Gastroesophageal sphincter (tissue), 4 donors: Measurements from ENCODE around the gene MANEAL. TPM values are rescaled to one million over a fixed set of nuclear protein-coding genes. Genes with fewer than 3 reads are reported as not detected.
A peak's percentile ranks its signal among the peaks of the same experiment; 100 is the strongest.

Experiments used
- ATAC-seq: fragments of 150-250 bp; one replicate; pipeline ENCODE4 v1.9.1; 2016; ENCODE audit warnings: mild to moderate bottlenecking, moderate library complexity
- H3K27ac ChIP-seq, 4 donors: fragments of 200-600 bp; sonication (generic) in 3 of 4; 1 replicate in 3 of 4; 2 replicates in 1 of 4; pipeline ENCODE4 v1.5.1; 2016 to 2019
- H3K27me3 ChIP-seq: fragments of 200-600 bp; sonication (generic); one replicate; pipeline ENCODE4 v1.5.1; 2019
- H3K36me3 ChIP-seq, 2 donors: fragments of 200-600 bp; sonication (generic); one replicate each; pipeline ENCODE4 v1.5.1; 2019; ENCODE audit warnings: control low read depth in 1 of 2
- H3K4me1 ChIP-seq, 3 donors: fragments of 200-600 bp; sonication (generic); 1 replicate in 2 of 3; 2 replicates in 1 of 3; pipeline ENCODE4 v1.5.1; 2016 to 2019; ENCODE audit warnings: control low read depth in 2 of 3
- H3K4me3 ChIP-seq, 2 donors: fragments of 200-600 bp; sonication (generic); one replicate each; pipeline ENCODE4 v1.5.1; 2019; ENCODE audit warnings: mild to moderate bottlenecking in 1 of 2, moderate library complexity in 1 of 2
- H3K9me3 ChIP-seq, 3 donors: fragments of 200-600 bp; sonication (generic); one replicate each; pipeline ENCODE4 v1.5.1; 2017 to 2019; ENCODE audit warnings: control low read depth in 2 of 3
- EP300 ChIP-seq: sonication (generic); formaldehyde crosslinking; IDR thresholded peaks from one replicate; pipeline ENCODE4 v1.6.1; 2017; ENCODE audit warnings: antibody characterized with exemption, mild to moderate bottlenecking
- POLR2A ChIP-seq, 2 donors: fragments of 450-650 bp; IDR thresholded peaks; one replicate each; pipeline ENCODE4 v1.6.1; 2017; ENCODE audit warnings: antibody characterized with exemption in 2 of 2, mild to moderate bottlenecking in 2 of 2, moderate library complexity in 1 of 2
- POLR2AphosphoS5 ChIP-seq: sonication (generic); formaldehyde crosslinking; IDR thresholded peaks from one replicate; pipeline ENCODE4 v1.6.1; 2017; ENCODE audit warnings: antibody characterized with exemption
- WGBS, 2 donors: methylation state at CpG; one replicate each; pipeline ENCODE4 v1.1.5; 2018; ENCODE audit warnings: low coverage in 1 of 2; 5-methylcytosine and 5-hydroxymethylcytosine counted together
- total RNA-seq, 4 donors: library from RNA; depleted of rRNA; stranded (reverse); fragments of >200 nt; gene quantifications; one replicate each; pipeline ENCODE4 v1.1.0, GENCODE V29; 2016
- TF ChIP-seq, protein P1 (sequence below), 4 experiments: fragments of 200-600 bp in 2 of 4; fragments of 450-650 bp in 2 of 4; sonication (generic) in 1 of 4; IDR thresholded peaks; one replicate each; pipeline ENCODE4 v1.5.1; 2017 to 2019; ENCODE audit warnings: antibody characterized with exemption in 4 of 4, mild to moderate bottlenecking in 2 of 4, moderate library complexity in 2 of 4

Gene MANEAL
- total RNA-seq, 4 donors from 2014 or later = 1.5 to 2.8 (median 2.7) TPM

DNA sequence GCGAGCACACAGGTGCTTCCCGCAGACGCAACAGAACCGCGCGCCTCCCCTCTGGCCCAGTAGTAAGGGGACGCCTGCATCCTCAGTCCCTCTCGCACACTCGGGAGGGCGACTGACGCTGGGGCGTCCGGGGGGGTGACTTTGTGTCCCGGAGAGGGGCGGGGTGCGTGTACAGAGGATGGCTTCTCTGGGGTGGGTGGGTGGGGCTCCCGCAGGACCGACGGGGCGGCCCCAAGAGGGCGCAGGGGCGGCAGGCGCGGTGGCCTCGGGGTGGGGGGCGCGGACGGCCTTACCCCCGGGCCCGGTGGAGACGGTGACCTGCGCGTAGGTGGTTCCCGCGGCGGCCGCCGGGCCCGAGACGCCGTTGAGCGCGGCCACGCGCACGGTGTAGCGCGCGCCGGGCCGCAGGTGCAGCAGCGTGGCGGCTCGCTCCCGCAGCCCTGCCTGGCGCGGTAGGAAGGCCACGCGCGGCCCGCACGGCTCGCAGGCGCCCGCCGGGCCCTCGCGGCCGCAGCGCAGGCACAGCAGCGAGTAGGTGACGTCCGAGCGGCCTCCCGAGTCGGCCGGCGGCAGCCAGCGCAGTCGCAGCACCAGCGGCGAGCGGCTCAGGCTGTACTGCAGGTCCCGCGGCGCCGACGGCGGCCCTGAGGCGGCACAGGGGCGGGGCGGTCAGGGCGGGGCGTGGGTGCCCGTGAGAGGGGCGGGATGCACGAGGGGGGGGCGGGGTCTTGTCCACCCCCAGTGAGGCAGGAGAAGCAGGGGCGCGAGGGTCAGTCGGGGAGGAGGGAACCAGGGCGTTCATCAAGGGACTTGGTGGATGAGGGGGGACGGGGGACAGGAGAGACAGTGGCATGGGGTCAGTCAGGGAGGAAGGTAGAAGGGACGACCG, 40.8 kb upstream of the MANEAL start:
- H3K4me3 ChIP-seq = peak overlapping the region in 1 of 2 donors; percentile 46
- WGBS, 2 donors = 4 to 9% methylated on average over 5 to 7 of the region's 105 CpGs
- no peaks in the 10 kb centered on the region for H3K36me3 ChIP-seq
- peak; percentile 22 for ATAC-seq
- H3K27me3 ChIP-seq = peaks cover 97% of the 10 kb centered on the region
- H3K27ac ChIP-seq = no peak overlapping the region
- TF ChIP-seq POLR2AphosphoS5 (no peak), EP300 (no peak), POLR2A (IDR thresholded peaks at IDR 0.05) (no peak)
- TF ChIP-seq, protein P1, sequence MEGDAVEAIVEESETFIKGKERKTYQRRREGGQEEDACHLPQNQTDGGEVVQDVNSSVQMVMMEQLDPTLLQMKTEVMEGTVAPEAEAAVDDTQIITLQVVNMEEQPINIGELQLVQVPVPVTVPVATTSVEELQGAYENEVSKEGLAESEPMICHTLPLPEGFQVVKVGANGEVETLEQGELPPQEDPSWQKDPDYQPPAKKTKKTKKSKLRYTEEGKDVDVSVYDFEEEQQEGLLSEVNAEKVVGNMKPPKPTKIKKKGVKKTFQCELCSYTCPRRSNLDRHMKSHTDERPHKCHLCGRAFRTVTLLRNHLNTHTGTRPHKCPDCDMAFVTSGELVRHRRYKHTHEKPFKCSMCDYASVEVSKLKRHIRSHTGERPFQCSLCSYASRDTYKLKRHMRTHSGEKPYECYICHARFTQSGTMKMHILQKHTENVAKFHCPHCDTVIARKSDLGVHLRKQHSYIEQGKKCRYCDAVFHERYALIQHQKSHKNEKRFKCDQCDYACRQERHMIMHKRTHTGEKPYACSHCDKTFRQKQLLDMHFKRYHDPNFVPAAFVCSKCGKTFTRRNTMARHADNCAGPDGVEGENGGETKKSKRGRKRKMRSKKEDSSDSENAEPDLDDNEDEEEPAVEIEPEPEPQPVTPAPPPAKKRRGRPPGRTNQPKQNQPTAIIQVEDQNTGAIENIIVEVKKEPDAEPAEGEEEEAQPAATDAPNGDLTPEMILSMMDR (IDR thresholded peaks at IDR 0.05) = no peak
- peaks cover 0 to 17% (median 0%) of the 10 kb centered on the region in 3 donors for H3K4me1 ChIP-seq
- H3K9me3 ChIP-seq = no peaks in the 10 kb centered on the region

DNA sequence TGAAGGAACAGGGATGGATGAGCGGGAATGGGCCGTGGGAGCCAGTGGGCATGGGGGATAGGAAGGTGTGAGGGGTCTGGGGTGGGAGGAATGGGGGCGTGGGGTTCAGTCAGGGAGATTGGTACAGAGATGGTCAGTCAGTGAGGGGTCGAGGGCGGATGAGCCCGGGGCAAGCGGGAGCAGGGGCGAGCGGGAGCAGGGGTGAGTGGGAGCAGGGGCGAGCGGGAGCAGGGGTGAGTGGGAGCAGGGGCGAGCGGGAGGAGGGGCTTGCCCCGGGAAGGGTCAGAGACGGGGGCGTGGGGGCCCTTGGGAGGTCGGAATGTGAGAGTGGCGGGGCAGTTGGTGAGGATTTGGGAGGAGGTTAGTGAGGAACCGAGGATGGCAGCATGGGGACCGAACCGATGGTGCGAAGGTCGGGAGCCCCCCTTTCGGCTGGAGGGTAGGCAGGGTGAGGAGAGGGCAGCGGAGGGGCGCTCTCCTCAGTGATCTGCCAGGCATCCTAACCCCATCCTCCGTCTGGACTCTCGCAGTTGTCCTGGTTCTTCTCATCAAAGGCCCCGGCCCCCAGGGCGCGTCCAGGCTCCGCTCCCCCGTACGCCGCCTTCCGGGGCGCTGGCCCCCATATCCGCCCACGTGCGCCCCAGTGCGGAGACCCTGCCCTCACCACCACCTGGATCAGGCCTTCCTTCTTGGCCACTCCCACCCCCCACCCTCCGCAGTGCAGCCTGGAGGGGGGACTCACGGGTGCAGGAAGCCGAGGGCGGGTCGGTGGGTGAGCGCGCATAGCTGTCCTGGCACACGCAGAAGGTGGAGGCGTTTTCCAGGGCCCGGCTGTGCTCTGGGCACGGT, 40.0 kb upstream of the MANEAL start:
- Histone ChIP-seq H3K36me3 (no peaks in the 10 kb centered on the region), H3K4me3 (peak overlapping the region in 1 of 2 donors; percentile 46), H3K4me1 (peaks cover 0 to 17% (median 0%) of the 10 kb centered on the region in 3 donors), H3K9me3 (no peaks in the 10 kb centered on the region), H3K27ac (no peak overlapping the region), H3K27me3 (peaks cover 99% of the 10 kb centered on the region)
- no peak for ATAC-seq
- TF ChIP-seq, protein P1 (IDR thresholded peaks at IDR 0.05) = no peak
- TF ChIP-seq POLR2AphosphoS5 (no peak), POLR2A (IDR thresholded peaks at IDR 0.05) (no peak), EP300 (no peak)
- 2 to 6% methylated on average over 18 to 22 of the region's 52 CpGs for WGBS, 2 donors

DNA sequence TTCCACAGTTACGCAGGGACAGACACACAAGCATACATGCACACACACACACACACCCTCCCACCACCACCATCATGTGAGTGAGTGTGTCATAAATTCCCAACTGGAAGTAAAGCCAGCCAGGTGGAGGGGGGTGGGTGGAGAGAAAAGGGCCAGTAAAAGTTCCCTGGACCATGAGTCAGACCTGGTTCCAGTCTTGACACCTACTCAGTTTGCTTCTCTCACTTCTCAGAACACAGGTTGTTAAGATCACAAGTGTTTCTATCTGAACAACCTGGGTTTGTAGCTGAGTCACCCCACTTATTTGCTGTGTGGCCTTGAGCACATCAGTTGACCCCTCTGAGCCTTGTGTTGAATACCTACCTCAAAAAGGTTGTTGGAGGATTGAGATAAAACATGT, 38.4 kb upstream of the MANEAL start:
- 29 to 100% methylated on average over 1 of the region's 1 CpG for WGBS, 2 donors
- peaks cover 0 to 17% (median 0%) of the 10 kb centered on the region in 3 donors for H3K4me1 ChIP-seq
- H3K27me3 ChIP-seq = peaks cover 99% of the 10 kb centered on the region
- no peaks in the 10 kb centered on the region for H3K36me3 ChIP-seq
- H3K9me3 ChIP-seq = no peaks in the 10 kb centered on the region
- H3K4me3 ChIP-seq = no peak overlapping the region
- no peak overlapping the region for H3K27ac ChIP-seq
- ATAC-seq = no peak
- TF ChIP-seq POLR2A (IDR thresholded peaks at IDR 0.05) (no peak), EP300 (no peak), POLR2AphosphoS5 (no peak)
- TF ChIP-seq, protein P1 (IDR thresholded peaks at IDR 0.05) = no peak

DNA sequence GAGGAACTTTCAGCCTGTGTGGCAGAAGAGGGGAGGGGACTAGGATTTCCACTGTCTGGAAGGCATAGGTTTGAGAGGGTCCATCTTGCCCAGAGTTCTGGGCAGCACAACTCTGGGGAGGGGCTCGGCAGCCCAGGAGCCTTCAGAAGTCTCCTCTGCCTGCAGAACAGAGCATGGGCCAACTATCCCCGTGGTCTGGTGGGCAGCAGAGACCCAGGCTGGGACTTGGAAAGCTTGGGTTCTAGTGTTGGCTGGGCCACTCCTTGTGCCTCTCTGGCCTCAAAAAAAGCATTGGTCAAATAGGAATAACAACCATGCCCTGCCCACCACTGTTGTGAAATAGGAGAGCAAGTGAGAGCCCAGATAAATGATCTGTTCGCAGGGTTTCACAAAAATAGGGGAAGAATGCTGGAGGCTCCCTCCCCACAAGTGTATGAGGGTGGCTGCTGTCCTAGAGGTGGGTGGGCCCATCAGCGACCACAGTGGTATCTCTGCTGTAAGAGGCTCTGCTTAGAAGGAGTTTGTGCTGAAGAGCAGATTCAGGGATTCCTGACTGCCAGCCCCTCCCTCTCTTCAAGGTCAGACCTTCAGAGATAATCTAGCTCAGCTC, 37.6 kb upstream of the MANEAL start:
- peaks cover 0 to 17% (median 0%) of the 10 kb centered on the region in 3 donors for H3K4me1 ChIP-seq
- H3K4me3 ChIP-seq = no peak overlapping the region
- ATAC-seq = no peak
- 39% methylated on average over 2 of the region's 4 CpGs; no CpG with 5 or more reads in 1 of the 2 donors for WGBS, 2 donors
- no peak overlapping the region for H3K27ac ChIP-seq
- no peaks in the 10 kb centered on the region for H3K36me3 ChIP-seq
- peaks cover 99% of the 10 kb centered on the region for H3K27me3 ChIP-seq
- H3K9me3 ChIP-seq = no peaks in the 10 kb centered on the region
- TF ChIP-seq, protein P1 (IDR thresholded peaks at IDR 0.05) = no peak
- TF ChIP-seq EP300 = no peak
